ENCODE results near the gene ANKFN1.
"Not testable (repeated sequence)": the region's sequence is repeated elsewhere in the genome, so short reads cannot be mapped to it uniquely, and the experiment has no call there.

ANKFN1 gene

GRCh38 chr17:56185491-56186221 lies 32.4 kb downstream of the ANKFN1 start:
- no peak for DNase-seq

GRCh38 chr17:56186222-56186786 lies 33.0 kb downstream of the ANKFN1 start:
- no peak for DNase-seq

- no peak for DNase-seq
These were observed 50.2 kb downstream of the ANKFN1 start for GRCh38 chr17:56203430-56203829.

GRCh38 chr17:56206351-56206750 lies 53.1 kb downstream of the ANKFN1 start:
- no peak for DNase-seq

GRCh38 chr17:56213031-56213430 lies 59.8 kb downstream of the ANKFN1 start:
- DNase-seq = no peak

- no peak for DNase-seq
These were observed 64.6 kb downstream of the ANKFN1 start for GRCh38 chr17:56217921-56218320.

- no peak for DNase-seq
These were observed 69.0 kb downstream of the ANKFN1 start for GRCh38 chr17:56222255-56222654.

GRCh38 chr17:56230660-56231059 lies 77.4 kb downstream of the ANKFN1 start:
- no peak for DNase-seq

GRCh38 chr17:56231252-56231651 lies 78.0 kb downstream of the ANKFN1 start:
- no peak for DNase-seq

- DNase-seq = no peak
These were observed 78.4 kb downstream of the ANKFN1 start for GRCh38 chr17:56231693-56232092.

- DNase-seq = no peak
These were observed 91.1 kb downstream of the ANKFN1 start for GRCh38 chr17:56244268-56244890.

GRCh38 chr17:56247816-56248215 lies 94.5 kb downstream of the ANKFN1 start:
- DNase-seq = no peak

GRCh38 chr17:56257075-56257474 lies 103.8 kb downstream of the ANKFN1 start:
- DNase-seq = no peak

GRCh38 chr17:56260376-56261002 lies 107.2 kb downstream of the ANKFN1 start:
- DNase-seq = no peak

GRCh38 chr17:56262803-56263202 lies 109.5 kb downstream of the ANKFN1 start:
- no peak for DNase-seq

GRCh38 chr17:56269556-56270389 lies 116.5 kb downstream of the ANKFN1 start:
- no peak for DNase-seq

- DNase-seq = no peak
These were observed 121.2 kb downstream of the ANKFN1 start for GRCh38 chr17:56274491-56274890.

GRCh38 chr17:56284482-56284881 lies 131.2 kb downstream of the ANKFN1 start:
- no peak for DNase-seq

GRCh38 chr17:56288786-56289185 lies 135.5 kb downstream of the ANKFN1 start:
- not testable (repeated sequence) for DNase-seq

GRCh38 chr17:56289321-56289720 lies 136.0 kb downstream of the ANKFN1 start:
- DNase-seq = no peak

- DNase-seq = no peak
These were observed 137.0 kb downstream of the ANKFN1 start for GRCh38 chr17:56290101-56290801.

GRCh38 chr17:56290802-56291118 lies 137.5 kb downstream of the ANKFN1 start:
- DNase-seq = no peak

Data from stimulated activated CD4-positive, alpha-beta T cell treated with anti-CD3 and anti-CD28 coated beads, Interleukin-2, amount 100 ng/mL, for 24 hours (primary cell).